GM12891 (cell line): ENCODE measurements around the gene SCYL2.

Experiments used
- POLR2A ChIP-seq: IDR thresholded peaks from 2 replicates; pipeline ENCODE4 v1.6.1; 2011; ENCODE audit warnings: low read depth, low read length, control low read depth
- POLR2AphosphoS5 ChIP-seq: IDR thresholded peaks from 2 replicates; pipeline ENCODE4 v1.6.1; 2011; ENCODE audit warnings: low read depth, low read length, control low read depth
- POU2F2 ChIP-seq: IDR thresholded peaks from 2 replicates; pipeline ENCODE4 v1.6.1; 2011; ENCODE audit warnings: low read depth, mild to moderate bottlenecking, control low read depth, low read length, moderate library complexity
- SPI1 ChIP-seq: IDR thresholded peaks from 2 replicates; pipeline ENCODE4 v1.6.1; 2011; ENCODE audit warnings: low read depth, low read length, control low read depth
- TAF1 ChIP-seq: IDR thresholded peaks from 2 replicates; pipeline ENCODE4 v1.6.1; 2011; ENCODE audit warnings: low read depth, low read length, control low read depth

- no peak for TF ChIP-seq POLR2A
- TF ChIP-seq POLR2AphosphoS5: no peak
- TF ChIP-seq TAF1: no peak
- TF ChIP-seq SPI1: no peak
- no peak for TF ChIP-seq POU2F2
Measured at GRCh38 chr12:100388382-100388781, 121.4 kb downstream of the SCYL2 start.
